Measurements from ENCODE around the gene FAM151B.
"Not testable (repeated sequence)": the region's sequence is repeated elsewhere in the genome, so short reads cannot be mapped to it uniquely, and the experiment has no call there.

The FAM151B gene, protein sequence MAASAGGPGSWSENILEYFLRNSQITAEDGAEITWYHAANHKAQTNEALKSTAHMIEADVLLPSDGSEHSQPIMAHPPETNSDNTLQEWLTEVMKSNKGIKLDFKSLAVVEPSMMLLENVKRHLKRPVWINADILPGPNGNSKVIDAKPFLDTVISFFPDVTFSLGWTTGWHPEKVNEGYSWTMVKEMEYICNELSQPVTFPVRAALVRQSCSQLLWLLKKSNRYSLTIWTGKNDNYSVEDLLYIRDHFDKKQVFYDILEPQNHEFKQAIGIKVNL

DNA sequence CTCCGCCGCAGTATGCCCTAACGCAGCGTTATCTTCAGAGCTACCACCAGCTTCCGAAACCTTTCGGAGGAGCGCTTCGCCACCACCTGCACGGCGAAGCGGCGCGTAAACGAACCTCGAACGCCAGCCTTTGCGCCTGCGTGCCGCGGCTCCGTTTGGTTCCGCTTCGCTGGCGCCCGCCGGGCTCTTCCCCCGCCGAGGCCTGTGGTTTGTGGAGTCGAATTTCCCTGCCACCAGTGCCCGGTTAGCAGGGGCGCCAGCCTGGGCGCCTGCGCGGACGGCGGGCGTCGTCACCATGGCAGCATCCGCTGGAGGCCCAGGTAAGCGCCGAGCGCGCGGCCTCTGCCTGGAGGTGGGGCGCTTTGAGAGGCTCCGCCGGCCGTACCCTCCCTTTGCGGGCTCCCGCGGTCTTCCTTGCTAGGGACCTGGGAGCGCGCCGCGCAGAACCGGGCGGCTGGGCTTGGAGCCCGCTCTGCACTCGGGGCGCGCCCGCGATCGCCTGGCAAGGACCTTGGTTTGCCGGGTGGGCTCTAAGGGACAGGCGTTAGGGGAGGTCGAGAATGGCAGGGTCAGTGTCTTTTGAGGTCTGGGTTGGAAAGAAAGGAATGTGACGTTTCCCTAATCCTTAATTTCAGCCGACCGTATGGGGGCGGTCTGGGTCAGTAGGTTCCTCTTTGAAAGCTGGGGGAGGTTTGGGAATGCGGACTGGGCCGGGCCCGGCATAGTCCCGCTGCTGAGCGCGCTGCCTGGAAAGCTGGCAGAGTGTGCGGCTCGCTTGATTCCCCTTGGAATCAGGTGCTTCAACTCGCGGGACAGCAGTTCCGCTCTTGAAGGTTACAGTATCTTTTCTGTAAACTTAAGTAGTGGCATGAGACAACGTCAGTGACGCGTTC lies at the start of gene FAM151B:
FAM151B (plus strand) TSS at position 272 of the 893 bp plus-strand sequence; CDS start at position 296, 24 bp downstream.
- peak; percentile 74 to 99 for DNase-seq (ENCODE audit: low read depth in 1 of 2, low spot score in 1 of 2)
- in situ Hi-C loops (cut with HindIII; ENCODE audit: low pct_unique_long_range_greater_than_20kb, low sequenced_read_pairs), result no loop called here
- TF ChIP-seq JUND (IDR thresholded peaks at IDR 0.05; ENCODE audit: low read depth), result no peak

DNA sequence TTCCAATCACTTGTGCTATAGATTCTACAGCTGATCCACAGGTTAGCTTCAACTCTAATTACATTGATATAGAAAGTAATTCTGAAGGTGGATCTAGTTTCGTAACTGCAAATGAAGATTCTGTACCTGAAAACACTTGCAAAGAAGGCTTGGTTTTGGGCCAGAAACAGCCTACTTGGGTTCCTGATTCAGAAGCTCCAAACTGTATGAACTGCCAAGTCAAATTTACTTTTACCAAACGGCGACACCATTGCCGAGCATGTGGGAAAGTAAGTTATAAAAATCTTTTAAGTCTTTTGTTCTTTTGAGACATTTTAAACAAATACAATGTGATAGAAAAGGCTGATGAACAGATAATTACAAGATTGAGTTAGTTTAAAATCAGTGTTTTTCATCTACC lies 49.2 kb upstream of the FAM151B start:
- in situ Hi-C loops (cut with HindIII; ENCODE audit: low pct_unique_long_range_greater_than_20kb, low sequenced_read_pairs), result no loop called here
- TF ChIP-seq JUND (IDR thresholded peaks at IDR 0.05; ENCODE audit: low read depth), result no peak
- DNase-seq (ENCODE audit: low read depth in 1 of 2, low spot score in 1 of 2), result no peak

DNA sequence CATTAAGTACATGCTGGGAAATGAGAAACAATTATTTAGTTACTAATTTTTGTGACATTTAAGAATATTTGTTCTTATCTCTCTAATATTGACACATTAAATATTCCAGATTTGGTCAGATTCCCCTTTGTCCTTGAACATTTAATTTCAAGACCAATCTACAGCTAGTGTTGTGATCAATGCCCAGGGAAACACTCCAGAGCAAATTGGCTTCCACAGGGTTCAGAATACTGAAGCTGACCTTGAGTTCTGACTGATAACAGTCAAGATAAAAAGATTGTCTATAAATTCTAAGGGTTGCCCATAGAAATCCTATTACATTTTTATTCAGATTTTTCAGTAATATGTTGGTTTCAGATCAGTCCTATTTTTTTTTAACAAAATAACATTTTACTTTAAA lies 48.7 kb upstream of the FAM151B start:
- TF ChIP-seq JUND (IDR thresholded peaks at IDR 0.05; ENCODE audit: low read depth), result no peak
- no peak for DNase-seq (ENCODE audit: low read depth in 1 of 2, low spot score in 1 of 2)
- in situ Hi-C loops (cut with HindIII; ENCODE audit: low pct_unique_long_range_greater_than_20kb, low sequenced_read_pairs), result no loop called here

DNA sequence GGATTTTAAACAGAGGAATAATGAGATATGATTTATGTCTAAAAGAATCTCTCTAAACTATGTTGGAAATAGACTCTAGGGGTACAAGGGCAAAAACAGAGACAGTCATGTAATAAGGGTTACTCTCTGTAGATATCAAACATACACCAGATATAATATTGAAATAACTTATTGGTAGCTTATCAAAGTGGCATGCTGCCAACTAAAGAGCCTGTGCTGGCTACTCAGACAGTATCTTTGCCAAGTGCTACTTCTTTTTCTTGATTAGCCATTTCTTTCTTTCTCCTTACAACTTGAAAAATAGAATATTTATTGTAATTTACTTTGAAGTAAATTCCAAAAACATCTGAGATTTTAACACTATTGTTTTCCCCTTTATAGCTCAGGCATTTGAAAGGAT lies 45.2 kb upstream of the FAM151B start:
- no peak for TF ChIP-seq JUND (IDR thresholded peaks at IDR 0.05; ENCODE audit: low read depth)
- in situ Hi-C loops (cut with HindIII; ENCODE audit: low pct_unique_long_range_greater_than_20kb, low sequenced_read_pairs), result no loop called here
- DNase-seq (ENCODE audit: low read depth in 1 of 2, low spot score in 1 of 2), result no peak

DNA sequence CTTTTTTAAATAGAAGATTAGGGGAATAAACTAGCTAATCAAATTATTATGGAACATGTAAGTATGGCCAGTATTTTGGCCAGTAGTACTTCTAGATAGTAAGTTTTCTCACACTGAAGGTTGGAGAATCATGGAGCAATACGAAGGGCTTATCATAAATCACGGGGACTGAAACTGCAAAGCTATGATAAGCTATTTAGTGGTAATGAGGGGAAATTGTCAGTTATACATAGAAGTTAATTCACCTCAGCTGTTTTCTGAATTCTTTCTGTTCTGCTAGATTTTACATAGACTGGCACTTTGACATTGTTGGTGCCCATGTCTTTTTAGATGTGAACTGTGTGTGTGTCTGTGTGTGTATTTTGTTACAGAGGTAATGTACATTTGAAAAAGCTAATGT lies 34.5 kb upstream of the FAM151B start:
- DNase-seq (ENCODE audit: low read depth in 1 of 2, low spot score in 1 of 2), result no peak
- TF ChIP-seq JUND (IDR thresholded peaks at IDR 0.05; ENCODE audit: low read depth), result no peak
- in situ Hi-C loops (cut with HindIII; ENCODE audit: low pct_unique_long_range_greater_than_20kb, low sequenced_read_pairs), result no loop called here

DNA sequence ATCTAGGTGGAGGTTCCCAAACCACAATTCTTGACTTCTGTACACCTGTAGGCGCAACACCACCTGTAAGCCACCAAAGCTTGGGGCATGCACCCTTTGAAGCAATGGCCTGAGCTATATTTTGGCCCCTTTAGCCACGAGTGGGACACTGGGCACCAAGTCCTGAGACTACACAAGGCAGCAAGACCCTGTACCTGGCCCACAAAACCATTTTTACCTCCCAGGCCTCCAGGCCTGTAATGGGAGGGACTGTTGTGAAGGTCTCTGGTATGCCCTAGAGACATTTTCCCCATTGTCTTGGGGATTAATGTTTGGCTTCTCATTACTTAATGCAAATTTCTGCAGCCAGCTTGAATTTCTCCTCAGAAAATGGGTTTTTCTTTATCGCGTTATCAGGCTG lies 24.6 kb upstream of the FAM151B start:
- DNase-seq (ENCODE audit: low read depth in 1 of 2, low spot score in 1 of 2), result no peak
- TF ChIP-seq JUND (IDR thresholded peaks at IDR 0.05; ENCODE audit: low read depth), result no peak
- in situ Hi-C loops (cut with HindIII; ENCODE audit: low pct_unique_long_range_greater_than_20kb, low sequenced_read_pairs), result no loop called here

DNA sequence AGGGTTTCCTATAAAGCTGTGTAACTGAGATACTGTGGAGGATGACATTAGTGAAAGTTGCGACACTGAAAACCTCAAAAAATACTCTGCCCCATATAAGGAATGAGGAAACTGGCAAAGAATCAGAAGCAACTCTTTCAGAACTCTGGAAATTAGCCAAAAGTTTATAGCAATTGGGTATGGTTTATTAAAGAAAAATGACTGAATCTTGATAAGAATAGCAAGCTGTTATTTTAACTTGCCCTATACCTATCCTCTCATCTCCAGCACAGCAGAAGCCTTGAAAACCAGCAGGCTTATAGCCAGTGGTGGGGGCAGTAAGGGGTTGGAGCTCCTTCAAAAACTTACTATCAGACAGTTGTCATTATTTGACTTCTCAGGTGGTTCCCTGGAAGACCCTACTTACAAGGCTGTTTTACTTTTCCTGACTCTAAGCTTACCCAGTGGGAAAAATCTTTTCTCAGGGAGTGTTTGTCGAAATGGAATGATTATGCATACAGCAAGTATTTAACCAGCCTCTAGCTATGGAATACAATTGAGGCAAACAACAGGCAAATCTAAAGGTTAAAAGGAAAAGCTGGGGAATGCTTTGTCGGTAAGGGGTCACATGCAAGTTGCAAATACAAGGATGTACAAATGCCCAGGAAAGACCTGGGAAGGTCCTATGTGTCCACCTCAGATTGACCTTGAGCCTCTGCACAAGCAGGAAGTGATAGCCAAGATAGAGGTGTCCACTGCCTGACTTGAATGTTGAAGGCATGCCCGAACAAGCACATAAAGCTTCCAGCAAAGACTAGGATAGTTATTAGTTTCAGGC lies 21.0 kb upstream of the FAM151B start:
- in situ Hi-C loops (cut with HindIII; ENCODE audit: low pct_unique_long_range_greater_than_20kb, low sequenced_read_pairs), result no loop called here
- DNase-seq (ENCODE audit: low read depth in 1 of 2, low spot score in 1 of 2), result peak in 1 of 2 experiments; percentile 79
- no peak for TF ChIP-seq JUND (IDR thresholded peaks at IDR 0.05; ENCODE audit: low read depth)

DNA sequence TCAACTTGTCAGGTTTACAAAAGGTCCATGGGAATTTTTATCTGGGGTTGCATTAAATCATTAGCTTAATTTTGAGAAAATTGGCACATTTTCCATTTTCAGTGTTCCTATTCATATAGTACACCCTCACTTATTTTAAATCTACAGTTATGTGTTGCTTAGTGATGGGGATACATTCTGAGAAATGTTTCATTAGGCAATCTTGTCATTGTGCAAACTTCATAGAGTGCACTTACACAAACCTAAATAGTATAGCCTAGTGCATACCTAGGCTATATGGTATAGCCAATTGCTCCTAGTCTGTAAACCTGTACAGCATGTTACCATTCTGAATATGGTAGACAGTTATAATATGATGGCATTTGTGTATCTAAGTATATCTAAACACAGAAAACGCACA lies 19.8 kb upstream of the FAM151B start:
- DNase-seq (ENCODE audit: low read depth in 1 of 2, low spot score in 1 of 2), result no peak
- in situ Hi-C loops (cut with HindIII; ENCODE audit: low pct_unique_long_range_greater_than_20kb, low sequenced_read_pairs), result no loop called here

DNA sequence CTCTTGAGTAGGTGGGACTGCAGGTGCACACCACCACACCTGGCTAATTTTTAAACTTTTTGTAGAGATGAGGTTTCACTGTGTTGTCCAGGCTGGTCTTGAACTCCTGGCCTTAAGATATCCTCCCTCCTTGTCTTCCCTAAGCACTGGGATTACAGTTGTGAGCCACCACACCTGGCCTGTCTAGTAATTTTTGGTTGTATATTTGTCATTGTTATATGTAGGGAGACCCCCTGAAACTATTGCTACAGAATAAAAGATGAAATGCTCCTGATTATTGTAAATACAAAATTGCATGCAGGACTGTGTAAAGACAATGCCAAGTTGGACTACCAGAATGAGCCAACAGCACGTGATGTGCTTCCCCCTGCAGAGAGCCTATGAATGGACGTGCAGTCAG lies 17.3 kb upstream of the FAM151B start:
- DNase-seq (ENCODE audit: low read depth in 1 of 2, low spot score in 1 of 2); in situ Hi-C loops (cut with HindIII; ENCODE audit: low pct_unique_long_range_greater_than_20kb, low sequenced_read_pairs): not testable (repeated sequence)

More for the DNA sequence above, 19.8 kb upstream of the FAM151B start:
- TF ChIP-seq JUND (IDR thresholded peaks at IDR 0.05; ENCODE audit: low read depth), result no peak

DNA sequence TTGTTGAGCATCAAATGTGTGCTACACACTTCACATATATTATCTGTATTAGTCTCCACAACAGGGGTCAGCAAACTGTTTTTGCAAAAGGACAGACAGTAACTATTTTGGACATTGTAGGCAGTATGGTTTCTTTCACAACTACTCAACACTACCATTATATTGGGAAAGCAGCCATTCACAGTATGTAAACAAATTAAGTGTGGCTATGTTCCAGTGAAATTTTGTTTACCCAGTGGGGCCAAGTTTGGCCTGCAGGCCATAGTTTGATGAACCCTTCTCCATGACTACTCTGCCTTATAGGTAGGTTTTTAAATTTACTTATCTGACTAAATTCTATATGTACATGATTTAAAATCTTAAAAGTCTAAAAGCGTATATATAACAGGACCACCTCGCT lies 13.0 kb upstream of the FAM151B start:
- peak in 1 of 2 experiments; percentile 64 for DNase-seq (ENCODE audit: low read depth in 1 of 2, low spot score in 1 of 2)
- no peak for TF ChIP-seq JUND (IDR thresholded peaks at IDR 0.05; ENCODE audit: low read depth)
- in situ Hi-C loops (cut with HindIII; ENCODE audit: low pct_unique_long_range_greater_than_20kb, low sequenced_read_pairs), result no loop called here

DNA sequence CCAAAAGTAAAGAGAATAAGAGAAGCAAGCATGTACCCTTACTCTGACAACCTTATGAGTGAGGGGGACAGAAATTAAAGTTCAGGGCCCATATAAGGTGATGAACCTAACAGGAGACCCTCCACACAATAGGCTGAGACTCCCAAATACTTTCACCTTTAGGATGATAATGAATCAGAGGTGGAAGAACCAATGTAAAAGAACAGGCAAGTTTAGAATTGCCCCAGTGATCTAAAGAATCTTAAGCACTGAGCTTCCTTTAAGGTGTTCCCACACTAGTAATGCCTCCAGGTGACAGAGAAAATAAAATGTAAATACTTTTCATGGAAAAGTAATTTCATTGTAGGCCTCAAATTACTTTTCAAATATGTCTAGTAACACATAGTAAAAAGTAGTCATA lies 8.2 kb upstream of the FAM151B start:
- no peak for TF ChIP-seq JUND (IDR thresholded peaks at IDR 0.05; ENCODE audit: low read depth)
- peak in 1 of 2 experiments; percentile 45 for DNase-seq (ENCODE audit: low read depth in 1 of 2, low spot score in 1 of 2)
- in situ Hi-C loops (cut with HindIII; ENCODE audit: low pct_unique_long_range_greater_than_20kb, low sequenced_read_pairs), result no loop called here

DNA sequence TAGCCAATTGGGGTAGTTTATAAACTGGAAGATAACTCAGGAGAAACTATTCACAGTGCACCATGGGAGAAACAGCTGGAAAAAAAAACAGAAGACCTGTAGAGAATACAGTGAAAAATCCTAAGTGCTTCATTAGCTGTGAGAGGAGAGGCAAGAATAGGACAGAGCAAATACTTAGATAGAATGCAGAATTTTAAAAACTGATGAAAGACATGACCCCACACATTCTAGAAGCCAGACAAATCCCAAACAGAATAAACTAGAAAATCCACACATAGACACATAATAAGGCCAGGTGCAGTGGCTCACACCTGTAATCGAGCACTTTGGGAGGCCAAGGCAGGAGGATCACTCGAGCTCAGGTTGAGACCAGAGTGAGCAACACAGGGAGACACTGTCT lies 7.5 kb upstream of the FAM151B start:
- in situ Hi-C loops (cut with HindIII; ENCODE audit: low pct_unique_long_range_greater_than_20kb, low sequenced_read_pairs), result no loop called here
- no peak for DNase-seq (ENCODE audit: low read depth in 1 of 2, low spot score in 1 of 2)
- no peak for TF ChIP-seq JUND (IDR thresholded peaks at IDR 0.05; ENCODE audit: low read depth)
